ENCODE data around the gene CCT5.
"Not testable (repeated sequence)": the region's sequence is repeated elsewhere in the genome, so short reads cannot be mapped to it uniquely, and the experiment has no call there.

Gene CCT5

GRCh38 chr5:10275460-10275859 is 25.4 kb downstream of the CCT5 start:
- no peak for DNase-seq (ENCODE audit: insufficient read length, low spot score)

GRCh38 chr5:10275991-10276390 is 25.9 kb downstream of the CCT5 start:
- DNase-seq (ENCODE audit: insufficient read length, low spot score) (no peak), FAIRE-seq (no peak)

More at GRCh38 chr5:10275460-10275859, 25.4 kb downstream of the CCT5 start:
- no peak for FAIRE-seq

DNA sequence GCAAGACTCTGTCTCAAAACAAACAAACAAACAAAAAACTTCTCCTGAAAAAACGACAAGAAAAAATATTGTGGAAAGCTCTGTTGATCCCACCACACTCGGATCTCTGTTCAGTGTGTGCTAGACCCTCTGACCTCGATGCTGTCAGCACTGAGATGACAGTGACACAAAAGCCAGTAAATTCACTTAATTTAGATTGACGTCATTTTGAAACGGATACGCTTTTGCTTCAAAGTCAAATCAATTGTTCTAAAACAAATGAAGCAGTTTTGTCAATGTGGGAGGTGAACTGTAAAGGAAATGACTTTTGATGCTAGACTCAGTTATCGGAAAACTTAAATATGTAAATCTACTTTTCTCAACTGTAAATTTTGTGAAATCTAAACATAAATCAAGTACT is 26.6 kb downstream of the CCT5 start:
- FAIRE-seq, result no peak
- no peak for DNase-seq (ENCODE audit: insufficient read length, low spot score)

DNA sequence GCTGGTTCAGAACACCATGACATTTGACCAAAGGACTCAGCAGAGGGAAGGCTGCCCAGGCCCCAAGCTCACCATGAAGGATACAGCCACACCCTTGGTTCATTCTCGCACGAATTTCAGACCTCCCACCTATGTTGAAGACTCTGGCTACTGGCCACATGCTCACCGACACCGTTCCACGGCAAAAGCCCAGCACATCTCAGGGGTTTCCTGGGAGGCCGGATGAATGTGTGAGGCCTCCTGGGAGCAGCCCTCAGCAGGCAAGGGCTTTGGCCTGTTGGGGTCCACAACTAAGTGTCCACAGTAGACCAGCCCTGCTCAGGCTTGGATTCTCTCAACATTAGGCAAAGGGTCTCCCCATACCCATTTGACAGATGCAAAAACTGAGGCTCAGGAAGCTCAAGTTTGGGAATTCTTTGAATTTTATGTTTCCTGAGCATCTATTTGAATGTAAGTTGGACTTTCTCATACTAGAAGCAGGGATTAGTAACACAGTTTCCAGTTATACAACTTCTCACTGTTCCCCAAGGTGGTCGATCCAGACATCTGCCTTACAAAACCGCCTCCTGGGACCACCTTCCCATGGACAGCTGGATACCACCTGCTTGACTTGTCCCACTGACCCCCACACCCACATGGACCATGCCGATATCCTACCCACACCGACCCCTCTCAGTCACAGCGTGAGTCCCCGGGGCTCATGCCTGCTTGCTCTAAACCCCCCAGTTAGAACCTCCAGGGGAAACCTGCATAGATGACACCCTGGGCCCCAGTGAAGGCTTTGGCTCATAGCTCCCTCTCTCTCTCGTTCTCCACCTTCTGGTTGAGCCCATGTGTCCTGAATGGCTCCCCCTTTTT is 27.9 kb downstream of the CCT5 start:
- no peak for DNase-seq (ENCODE audit: insufficient read length, low spot score)
- peak; percentile 28 for FAIRE-seq

- peak; percentile 42 for FAIRE-seq
- no peak for DNase-seq (ENCODE audit: insufficient read length, low spot score)
These were observed 28.7 kb downstream of the CCT5 start for GRCh38 chr5:10278658-10279279.

GRCh38 chr5:10279328-10279727 is 29.2 kb downstream of the CCT5 start:
- FAIRE-seq (no peak), DNase-seq (ENCODE audit: insufficient read length, low spot score) (no peak)

- DNase-seq (ENCODE audit: insufficient read length, low spot score) (no peak), FAIRE-seq (no peak)
These were observed 30.0 kb downstream of the CCT5 start for GRCh38 chr5:10279925-10280720.

DNA sequence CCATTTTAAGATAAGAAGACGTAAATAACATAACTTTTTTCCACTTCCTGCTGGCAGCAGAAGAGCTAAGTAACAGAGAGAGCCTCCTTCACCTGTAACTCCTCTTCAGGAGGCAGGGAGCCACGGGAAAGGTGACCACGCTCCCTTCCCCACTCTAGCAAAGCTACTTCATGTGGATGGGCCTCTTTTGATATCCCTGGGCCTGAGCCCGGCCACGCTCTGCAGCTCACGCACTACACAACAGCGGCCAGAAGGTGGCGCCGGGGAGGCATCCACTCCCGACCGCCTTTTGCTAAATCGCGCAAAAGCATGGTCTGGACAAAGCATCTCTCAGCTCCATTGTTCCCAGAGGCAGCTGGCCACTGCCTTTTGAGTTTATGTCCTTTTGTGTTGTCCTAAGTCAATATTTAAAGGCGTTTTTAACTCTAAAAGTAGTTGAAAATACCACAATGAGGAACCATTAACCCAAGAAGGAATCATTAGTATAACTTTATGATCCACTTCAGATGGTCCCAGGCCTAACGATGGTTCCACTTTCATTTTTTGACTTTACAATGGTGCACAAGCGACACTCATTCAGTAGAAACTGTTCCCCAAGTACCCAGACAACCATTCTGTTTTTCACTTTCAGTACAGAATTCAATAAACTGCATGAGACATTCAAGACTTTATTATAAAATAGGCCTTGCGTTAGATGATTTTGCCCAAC is 34.0 kb downstream of the CCT5 start:
- FAIRE-seq (peak; percentile 74), DNase-seq (ENCODE audit: insufficient read length, low spot score) (peak; percentile 93)

GRCh38 chr5:10285362-10285761 is 35.3 kb downstream of the CCT5 start:
- not testable (repeated sequence) for FAIRE-seq; DNase-seq (ENCODE audit: insufficient read length, low spot score)

GRCh38 chr5:10286162-10286861 is 36.2 kb downstream of the CCT5 start:
- FAIRE-seq, result no peak
- no peak for DNase-seq (ENCODE audit: insufficient read length, low spot score)

DNA sequence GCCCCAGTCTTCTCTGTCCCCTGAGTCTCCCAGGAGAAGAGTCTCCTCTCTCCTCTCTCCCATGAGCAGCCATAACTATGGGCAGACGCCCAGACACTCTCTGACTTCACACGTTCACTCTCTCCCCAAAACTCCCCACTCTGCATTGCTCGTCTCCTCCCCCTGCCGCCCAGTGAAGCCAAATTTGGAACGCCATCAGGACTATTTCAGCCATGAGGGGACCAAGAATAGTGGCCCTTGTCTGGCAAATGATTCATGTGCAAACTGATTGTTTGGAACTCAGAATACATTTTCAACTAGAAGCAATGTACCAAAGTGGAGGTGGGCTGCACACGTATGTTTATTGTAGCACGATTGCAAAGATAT is 36.8 kb downstream of the CCT5 start:
- no peak for DNase-seq (ENCODE audit: insufficient read length, low spot score)

GRCh38 chr5:10288592-10289219 is 38.6 kb downstream of the CCT5 start:
- FAIRE-seq, result peak; percentile 54
- no peak for DNase-seq (ENCODE audit: insufficient read length, low spot score)

More for the DNA sequence above, 36.8 kb downstream of the CCT5 start:
- FAIRE-seq, result no peak

GRCh38 chr5:10289353-10289752 is 39.3 kb downstream of the CCT5 start:
- DNase-seq (ENCODE audit: insufficient read length, low spot score) (no peak), FAIRE-seq (no peak)

DNA sequence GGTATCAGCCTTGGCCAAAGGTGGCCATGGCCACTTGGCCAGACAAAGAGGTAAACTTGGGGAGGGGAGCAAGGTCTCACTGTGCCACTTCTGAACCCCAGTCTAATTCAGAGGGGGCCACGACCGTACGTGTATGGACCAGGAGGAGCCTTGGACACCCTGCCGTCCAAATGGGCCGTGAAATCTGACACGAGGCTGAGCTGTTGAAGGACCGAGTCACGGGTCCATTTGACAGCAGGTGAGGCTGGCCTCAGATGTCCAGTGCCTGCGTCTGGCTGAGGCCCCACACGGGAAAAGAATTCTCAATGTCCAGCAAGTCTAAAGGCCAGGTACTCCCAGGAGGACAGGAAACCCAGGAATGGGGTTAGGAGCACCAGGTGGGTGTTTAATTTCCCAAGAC is 39.9 kb downstream of the CCT5 start:
- FAIRE-seq, result no peak
- DNase-seq (ENCODE audit: insufficient read length, low spot score), result no peak

DNA sequence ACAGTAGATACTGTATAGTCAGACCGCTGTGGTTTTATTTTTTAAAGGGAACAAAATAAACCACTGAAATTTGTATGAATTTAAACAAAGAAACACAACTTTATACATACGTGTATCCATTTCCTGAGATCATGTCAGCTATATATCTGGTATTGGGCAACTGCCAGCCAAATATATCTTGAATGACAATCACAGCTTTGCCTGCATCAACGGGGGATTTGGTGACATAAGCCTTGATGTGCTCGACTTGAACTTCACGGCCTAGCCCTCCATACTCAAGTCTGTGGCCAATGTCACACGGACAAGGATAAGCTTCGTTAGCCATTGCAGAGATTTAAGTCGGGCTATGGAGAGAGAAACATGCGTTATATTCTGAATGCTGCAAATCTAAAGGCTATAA is 40.4 kb downstream of the CCT5 start:
- FAIRE-seq (no peak), DNase-seq (ENCODE audit: insufficient read length, low spot score) (no peak)

GRCh38 chr5:10291692-10292339 is 41.7 kb downstream of the CCT5 start:
- FAIRE-seq, result no peak

GRCh38 chr5:10293907-10294662 is 44.0 kb downstream of the CCT5 start:
- peak; percentile 72 for FAIRE-seq
- DNase-seq (ENCODE audit: insufficient read length, low spot score), result no peak

More at GRCh38 chr5:10291692-10292339, 41.7 kb downstream of the CCT5 start:
- no peak for DNase-seq (ENCODE audit: insufficient read length, low spot score)

DNA sequence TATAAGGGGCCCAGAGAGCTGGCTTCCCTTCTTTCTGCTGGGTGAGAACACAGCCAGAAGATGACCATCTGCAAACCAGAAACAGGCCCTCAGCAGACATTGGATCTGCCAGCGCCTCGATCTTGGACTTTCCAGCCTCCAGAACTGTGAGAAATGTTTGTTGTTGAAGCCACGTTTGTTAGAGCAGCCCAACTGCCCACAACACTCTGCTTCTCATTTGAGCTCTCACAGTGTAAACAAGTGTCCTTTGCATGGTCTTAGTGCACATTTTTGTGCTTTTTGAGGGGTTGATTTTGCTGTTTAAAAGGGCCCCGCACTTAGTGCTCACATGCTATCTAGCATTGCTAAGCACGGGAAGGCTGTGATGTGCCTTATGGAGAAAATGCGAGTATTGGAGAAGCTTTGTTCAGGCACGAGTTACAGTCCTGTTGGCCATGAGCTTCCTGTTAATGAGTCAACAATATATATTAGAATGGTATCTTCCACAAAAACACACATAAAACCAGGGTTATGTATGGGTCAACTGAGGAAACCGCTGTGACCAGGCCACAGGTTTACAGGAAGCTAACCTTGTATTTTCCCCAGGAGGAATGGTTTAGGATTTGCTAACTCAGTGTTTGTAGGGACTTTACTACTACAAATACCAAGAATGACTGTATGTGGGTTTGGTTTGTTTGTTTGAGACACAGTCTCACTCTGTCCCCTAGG is 45.7 kb downstream of the CCT5 start:
- DNase-seq (ENCODE audit: insufficient read length, low spot score), result no peak
- FAIRE-seq, result no peak
